NT2/D1 (cell line): ENCODE measurements around the gene OAT.

ENCODE experiments used
- SUZ12 ChIP-seq: IDR thresholded peaks from 2 replicates; pipeline ENCODE4 v1.6.1; 2011; ENCODE audit not compliant: insufficient read length, insufficient read depth; ENCODE audit errors: extremely low read depth
- YY1 ChIP-seq: IDR thresholded peaks from 2 replicates; pipeline ENCODE4 v1.6.1; 2011; ENCODE audit not compliant: insufficient read length, insufficient read depth
- ZNF274 ChIP-seq: IDR thresholded peaks from 2 replicates; pipeline ENCODE4 v1.6.1; 2011; ENCODE audit warnings: mild to moderate bottlenecking, low read depth, low read length

- TF ChIP-seq YY1, result no peak
- no peak for TF ChIP-seq ZNF274
- no peak for TF ChIP-seq SUZ12
Observed at GRCh38 chr10:124386186-124387077, 32.3 kb downstream of the OAT start.
